Fibroblast of villous mesenchyme (primary cell): ENCODE data around the gene SCUBE2. TPM values are rescaled to one million over a fixed set of nuclear protein-coding genes. Genes with fewer than 3 reads are reported as not detected.
A peak's percentile ranks its signal among the peaks of the same experiment; 100 is the strongest.
"Not testable (repeated sequence)": the region's sequence is repeated elsewhere in the genome, so short reads cannot be mapped to it uniquely, and the experiment has no call there.

ENCODE experiments used
- DNase-seq: peaks from one replicate; pipeline ENCODE4 v3.0.0-alpha.2; 2010; ENCODE audit warnings: low read depth
- H3K4me3 ChIP-seq: 2 replicates; pipeline ENCODE4 v1.5.1; 2011; ENCODE audit warnings: low read depth, mild to moderate bottlenecking, low read length
- CTCF ChIP-seq: IDR thresholded peaks from 2 replicates; pipeline ENCODE4 v1.5.1; 2012; ENCODE audit warnings: low read depth, mild to moderate bottlenecking, low read length; ENCODE audit not compliant: insufficient read depth
- total RNA-seq: library from RNA; depleted of rRNA; stranded (reverse); fragments of >200 nt; gene quantifications from 2 replicates; pipeline ENCODE4 v1.2.3, GENCODE V29; 2012

The SCUBE2 gene
- total RNA-seq, 1 donor, result 1.3 TPM

GRCh38 chr11:8989453-8989852 is 101.9 kb downstream of the SCUBE2 start:
- H3K4me3 ChIP-seq, result no peak overlapping the region
- TF ChIP-seq CTCF, result no peak
- DNase-seq, result peak; percentile 18

- H3K4me3 ChIP-seq, result no peak overlapping the region
- no peak for TF ChIP-seq CTCF
- no peak for DNase-seq
These were observed 102.8 kb downstream of the SCUBE2 start for GRCh38 chr11:8988329-8989234.

- DNase-seq, result no peak
- no peak overlapping the region for H3K4me3 ChIP-seq
- no peak for TF ChIP-seq CTCF
These were observed 104.0 kb downstream of the SCUBE2 start for GRCh38 chr11:8987446-8987845.

GRCh38 chr11:8986772-8987171 is 104.6 kb downstream of the SCUBE2 start:
- DNase-seq, H3K4me3 ChIP-seq: not testable (repeated sequence)

GRCh38 chr11:8985462-8985861 is 105.9 kb downstream of the SCUBE2 start:
- no peak overlapping the region for H3K4me3 ChIP-seq
- no peak for TF ChIP-seq CTCF
- no peak for DNase-seq

GRCh38 chr11:8983552-8983951 is 107.8 kb downstream of the SCUBE2 start:
- TF ChIP-seq CTCF, result no peak

GRCh38 chr11:8980485-8980884 is 110.9 kb downstream of the SCUBE2 start:
- no peak overlapping the region for H3K4me3 ChIP-seq
- TF ChIP-seq CTCF, result no peak
- DNase-seq, result no peak

More at GRCh38 chr11:8983552-8983951, 107.8 kb downstream of the SCUBE2 start:
- no peak for DNase-seq
- H3K4me3 ChIP-seq, result no peak overlapping the region

GRCh38 chr11:8979365-8979764 is 112.0 kb downstream of the SCUBE2 start:
- H3K4me3 ChIP-seq, DNase-seq: not testable (repeated sequence)
